Fibroblast of villous mesenchyme (primary cell): ENCODE measurements around the gene FNDC8. TPM values are rescaled to one million over a fixed set of nuclear protein-coding genes. Genes with fewer than 3 reads are reported as not detected.
A peak's percentile ranks its signal among the peaks of the same experiment; 100 is the strongest.
"Not testable (repeated sequence)": the region's sequence is repeated elsewhere in the genome, so short reads cannot be mapped to it uniquely, and the experiment has no call there.

ENCODE experiments used
- DNase-seq: peaks from one replicate; pipeline ENCODE4 v3.0.0-alpha.2; 2010; ENCODE audit warnings: low read depth
- H3K4me3 ChIP-seq: 2 replicates; pipeline ENCODE4 v1.5.1; 2011; ENCODE audit warnings: low read depth, mild to moderate bottlenecking, low read length
- small RNA-seq: library from RNA; depleted of rRNA; stranded (forward); fragments of <200 nt; gene quantifications from one replicate; pipeline ENCODE3, GENCODE V24; 2012
- total RNA-seq: library from RNA; depleted of rRNA; stranded (reverse); fragments of >200 nt; gene quantifications from 2 replicates; pipeline ENCODE4 v1.2.3, GENCODE V29; 2012
- TF ChIP-seq, protein P1 (sequence below): IDR thresholded peaks from 2 replicates; pipeline ENCODE4 v1.5.1; 2012; ENCODE audit warnings: low read depth, mild to moderate bottlenecking, low read length; ENCODE audit not compliant: insufficient read depth

FNDC8 gene
- total RNA-seq, 1 donor, result not detected

DNA sequence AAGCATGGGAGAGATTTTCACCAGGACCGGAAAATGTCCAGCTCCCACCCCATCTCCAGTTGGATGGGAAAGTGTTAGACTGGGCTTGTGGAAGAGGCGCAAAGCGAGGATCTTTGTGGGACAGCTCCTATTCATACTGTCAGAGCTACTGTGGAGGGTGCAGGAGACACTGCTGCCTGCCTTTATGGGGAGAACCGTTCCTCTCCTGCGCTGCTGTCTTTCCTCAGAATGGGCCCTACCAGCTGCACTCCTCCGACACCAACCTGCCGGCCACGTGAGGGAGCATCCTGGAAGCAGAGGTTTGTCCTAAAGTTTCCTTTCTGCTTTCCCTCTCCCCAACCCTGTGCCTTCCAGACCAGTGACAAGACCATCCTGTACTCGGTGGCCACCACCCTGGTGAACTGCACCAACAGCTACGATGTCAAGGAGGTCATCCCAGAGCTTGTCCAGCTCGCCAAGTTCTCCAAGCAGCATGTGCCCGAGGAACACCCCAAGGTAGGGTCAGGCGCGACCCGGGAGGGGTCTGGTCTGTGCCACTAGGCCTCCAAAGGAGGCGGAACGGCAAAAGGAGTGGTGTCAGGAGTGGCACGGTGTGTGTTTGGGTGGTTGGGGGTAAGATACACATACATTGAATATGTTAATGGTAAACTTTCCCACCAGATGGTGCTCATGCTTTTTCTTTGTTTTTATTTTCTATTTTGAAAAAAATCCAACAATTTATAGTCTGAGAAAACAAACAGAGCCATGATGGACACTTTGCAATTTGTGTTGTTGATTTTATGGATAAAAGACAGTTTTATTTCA, 49.8 kb downstream of the FNDC8 start:
- no peak overlapping the region for H3K4me3 ChIP-seq
- TF ChIP-seq, protein P1, sequence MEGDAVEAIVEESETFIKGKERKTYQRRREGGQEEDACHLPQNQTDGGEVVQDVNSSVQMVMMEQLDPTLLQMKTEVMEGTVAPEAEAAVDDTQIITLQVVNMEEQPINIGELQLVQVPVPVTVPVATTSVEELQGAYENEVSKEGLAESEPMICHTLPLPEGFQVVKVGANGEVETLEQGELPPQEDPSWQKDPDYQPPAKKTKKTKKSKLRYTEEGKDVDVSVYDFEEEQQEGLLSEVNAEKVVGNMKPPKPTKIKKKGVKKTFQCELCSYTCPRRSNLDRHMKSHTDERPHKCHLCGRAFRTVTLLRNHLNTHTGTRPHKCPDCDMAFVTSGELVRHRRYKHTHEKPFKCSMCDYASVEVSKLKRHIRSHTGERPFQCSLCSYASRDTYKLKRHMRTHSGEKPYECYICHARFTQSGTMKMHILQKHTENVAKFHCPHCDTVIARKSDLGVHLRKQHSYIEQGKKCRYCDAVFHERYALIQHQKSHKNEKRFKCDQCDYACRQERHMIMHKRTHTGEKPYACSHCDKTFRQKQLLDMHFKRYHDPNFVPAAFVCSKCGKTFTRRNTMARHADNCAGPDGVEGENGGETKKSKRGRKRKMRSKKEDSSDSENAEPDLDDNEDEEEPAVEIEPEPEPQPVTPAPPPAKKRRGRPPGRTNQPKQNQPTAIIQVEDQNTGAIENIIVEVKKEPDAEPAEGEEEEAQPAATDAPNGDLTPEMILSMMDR, result peak; percentile 20
- peak; percentile 23 for DNase-seq

DNA sequence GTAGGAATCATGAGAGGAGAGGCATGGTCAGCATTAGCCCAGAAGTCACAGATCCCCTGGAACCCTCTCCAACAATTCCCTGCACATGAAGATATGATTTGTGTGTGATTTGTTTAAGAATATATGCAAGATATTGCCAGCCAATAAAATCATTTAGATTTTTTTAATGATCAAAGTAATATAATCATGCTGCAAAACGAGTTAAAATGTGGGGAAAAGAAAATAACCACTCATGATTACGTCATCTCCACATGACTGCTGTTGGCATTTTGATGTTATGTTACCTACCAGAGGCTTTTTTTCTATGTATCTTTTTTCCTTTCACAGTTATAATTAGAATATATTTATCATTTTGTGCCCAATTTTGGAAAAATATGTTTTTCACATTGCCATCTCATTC, 50.4 kb downstream of the FNDC8 start:
- H3K4me3 ChIP-seq, result no peak overlapping the region
- peak; percentile 8 for DNase-seq
- TF ChIP-seq, protein P1, result no peak

DNA sequence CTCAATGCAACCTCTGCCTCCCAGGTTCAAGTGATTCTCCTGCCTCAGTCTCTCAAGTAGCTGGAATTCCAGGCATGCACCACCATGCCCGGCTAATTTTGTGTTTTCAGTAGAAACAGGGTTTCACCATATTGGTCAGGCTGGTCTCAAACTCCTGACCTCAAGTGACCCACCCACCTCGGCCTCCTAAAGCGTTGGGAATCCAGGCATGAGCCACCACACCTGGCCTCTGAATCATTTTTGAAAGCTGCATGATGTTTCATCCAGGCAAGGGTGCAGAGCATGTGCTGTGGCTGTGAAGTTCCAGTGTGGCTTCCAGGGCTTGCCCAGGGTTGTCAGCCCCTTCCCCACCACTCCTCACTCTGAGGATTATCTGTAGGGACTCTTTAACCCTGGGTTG, 50.9 kb downstream of the FNDC8 start:
- not testable (repeated sequence) for DNase-seq, H3K4me3 ChIP-seq

DNA sequence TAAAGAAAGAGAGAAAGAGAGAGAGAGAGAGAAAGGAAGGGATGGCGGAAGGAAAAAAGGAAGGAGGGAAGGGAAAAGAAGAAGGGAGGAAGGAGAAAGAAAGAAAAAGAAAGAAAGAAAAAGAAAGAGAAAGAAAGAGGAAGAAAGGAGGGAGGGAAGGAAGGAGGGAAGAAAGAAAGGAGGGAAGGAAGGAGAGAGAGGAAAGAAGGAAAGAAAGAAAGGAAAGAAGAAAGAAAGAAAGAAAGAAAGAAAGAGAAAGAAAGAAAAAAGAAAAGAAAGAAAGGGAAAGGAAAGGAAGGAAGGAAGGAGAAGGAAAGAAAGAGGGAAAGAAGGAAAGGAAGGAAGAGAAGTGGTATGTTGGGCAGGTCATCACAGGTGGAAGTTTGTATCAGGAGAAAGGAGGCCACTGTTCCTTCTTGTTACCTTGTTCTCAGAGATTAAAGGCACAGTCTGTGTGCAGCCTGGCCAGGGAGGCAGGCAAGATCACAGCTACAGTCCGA, 53.5 kb downstream of the FNDC8 start:
- TF ChIP-seq, protein P1, result no peak
- no peak overlapping the region for H3K4me3 ChIP-seq
- DNase-seq, result no peak

DNA sequence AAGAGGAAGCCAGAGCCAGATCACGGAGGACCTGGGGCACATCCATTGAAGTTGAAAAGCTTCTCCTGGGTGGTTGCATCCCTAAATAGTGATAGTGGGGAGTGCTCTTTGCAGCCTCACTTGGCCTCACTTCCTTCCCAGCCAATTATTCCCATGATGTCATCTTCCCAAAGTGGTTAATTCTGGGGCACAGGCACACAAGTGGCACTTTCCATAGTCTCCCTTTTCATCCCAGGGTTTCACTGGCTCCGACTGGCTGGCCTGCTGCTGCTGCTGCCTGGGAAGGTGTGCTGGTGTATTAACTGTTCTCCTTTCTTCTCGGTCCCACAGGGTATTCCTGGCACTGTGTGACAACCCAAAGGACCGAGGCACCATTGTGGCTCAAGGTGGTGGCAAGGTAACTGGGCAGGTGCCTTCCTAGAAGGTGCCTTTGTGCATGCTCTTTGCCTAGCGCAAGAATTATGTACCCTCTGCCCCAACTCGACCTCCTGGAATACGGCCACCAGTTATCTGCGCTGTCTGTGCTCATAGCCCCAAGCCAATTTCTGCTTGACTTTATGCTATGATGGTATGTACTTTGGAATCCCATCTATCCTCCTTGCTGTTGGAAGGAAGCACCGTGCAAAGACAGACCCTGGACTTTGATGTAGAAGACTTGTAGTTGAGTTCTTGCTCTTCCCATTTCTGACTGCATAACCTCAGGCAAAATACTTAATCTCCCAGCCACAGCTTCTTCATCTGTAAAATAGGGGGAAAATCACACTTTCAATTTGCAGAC, 54.4 kb downstream of the FNDC8 start:
- TF ChIP-seq, protein P1, result no peak
- no peak for DNase-seq
- H3K4me3 ChIP-seq, result no peak overlapping the region

DNA sequence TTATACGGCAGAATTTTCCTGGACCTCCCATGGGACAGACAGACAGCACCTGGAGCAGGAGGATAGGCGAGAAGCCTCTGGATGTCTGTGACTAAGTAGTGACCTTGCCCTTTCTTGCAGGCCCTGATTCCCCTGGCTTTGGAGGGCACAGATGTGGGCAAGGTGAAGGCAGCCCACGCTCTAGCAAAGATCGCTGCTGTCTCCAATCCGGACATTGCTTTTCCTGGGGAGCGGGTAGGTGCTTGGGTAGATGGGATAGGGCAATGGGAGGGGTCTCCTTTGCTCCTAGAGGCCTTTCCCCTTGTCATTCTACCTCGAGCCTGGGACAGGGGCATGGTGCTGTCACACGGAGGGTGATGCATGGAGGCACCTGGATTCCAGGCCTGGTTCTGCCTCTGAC, 55.5 kb downstream of the FNDC8 start:
- no peak overlapping the region for H3K4me3 ChIP-seq
- TF ChIP-seq, protein P1, result no peak
- no peak for DNase-seq

- not testable (repeated sequence) for DNase-seq, H3K4me3 ChIP-seq
These were observed 58.0 kb downstream of the FNDC8 start for GRCh38 chr17:35179379-35179778.

Small RNA genes within 50 kb of the gene (small RNA-seq; reads per million reads assigned to genes)
- gene AC004223.1 (0.28 reads per million), gene RNU6-840P (not detected)

Other genes starting within 250 kb of the FNDC8 start
- gene CCT6B, start 160.2 kb upstream of the FNDC8 start, total RNA-seq, result 1.3 and 2.3 TPM in 2 replicates
- 11.6 and 13.0 TPM in 2 replicates for gene ZNF830, start 160.1 kb upstream of the FNDC8 start, total RNA-seq
- 41.6 and 59.6 TPM in 2 replicates for gene LIG3, start 141.1 kb upstream of the FNDC8 start, total RNA-seq
- gene RFFL, start 57.9 kb upstream of the FNDC8 start, total RNA-seq, result 11.9 and 15.1 TPM in 2 replicates
- gene RAD51D, start 1.8 kb upstream of the FNDC8 start, total RNA-seq, result 8.6 and 12.6 TPM in 2 replicates
- 13.8 and 16.1 TPM in 2 replicates for gene NLE1, start 20.7 kb downstream of the FNDC8 start, total RNA-seq
- not detected in 2 replicates for gene UNC45B, start 26.2 kb downstream of the FNDC8 start, total RNA-seq
- not detected in 2 replicates for gene SLC35G3, start 72.8 kb downstream of the FNDC8 start, total RNA-seq
- gene SLFN5, start 121.5 kb downstream of the FNDC8 start, total RNA-seq, result 65.1 and 67.8 TPM in 2 replicates